GM12878 (cell line): Measurements from ENCODE around the gene SLC22A4. TPM values are rescaled to one million over a fixed set of nuclear protein-coding genes. Genes with fewer than 3 reads are reported as not detected.

Experiments used
- CHD1 ChIP-seq: IDR thresholded peaks from 2 replicates; pipeline ENCODE4 v1.6.1; 2012; ENCODE audit warnings: low read depth, low read length, improper control_type of control experiment
- CREB1 ChIP-seq: IDR thresholded peaks from 2 replicates; pipeline ENCODE4 v1.6.1; 2012; ENCODE audit warnings: low read depth, mild to moderate bottlenecking, inconsistent platforms
- CREM ChIP-seq: IDR thresholded peaks from 2 replicates; pipeline ENCODE4 v1.6.1; 2014; ENCODE audit warnings: antibody characterized with exemption, low read depth
- NRF1 ChIP-seq: conservative IDR thresholded peaks from 2 replicates; pipeline ENCODE4 v1.6.1; 2011; ENCODE audit warnings: mild to moderate bottlenecking, low read depth, low read length, improper control_type of control experiment
- PKNOX1 ChIP-seq: fragments of 450-650 bp; IDR thresholded peaks from 2 replicates; pipeline ENCODE4 v1.6.1; 2016; ENCODE audit warnings: mild to moderate bottlenecking
- TCF3 ChIP-seq: IDR thresholded peaks from 2 replicates; pipeline ENCODE4 v1.6.1; 2012; ENCODE audit warnings: low read depth, mild to moderate bottlenecking, low read length, borderline replicate concordance; ENCODE audit not compliant: insufficient read depth
- ZBTB4 ChIP-seq: fragments of 450-650 bp; formaldehyde crosslinking; IDR thresholded peaks from 2 replicates; pipeline ENCODE4 v1.4.0; 2022; ENCODE audit warnings: mild to moderate bottlenecking, moderate library complexity
- polyA plus RNA-seq, 11 experiments: library from polyadenylated mRNA; depleted of rRNA in 4 of 11; unstranded in 6 of 11; stranded (reverse) in 5 of 11; fragments of >200 nt; fragmentation: Nextera tagmentation in 4 of 11; fragmentation: Illumina TruSeq in 1 of 11; extraction: Ambion mirVana in 4 of 11; extraction: Trizol in 1 of 11; gene quantifications; 1 replicate in 1 of 11; 2 replicates in 10 of 11; pipeline versions ENCODE4 v1.2.1 to v1.2.3, GENCODE V29; 2011 to 2016; ENCODE audit warnings: inconsistent platforms in 2 of 11, missing spikeins in 2 of 11, low read depth in 1 of 11
- total RNA-seq, 4 experiments: library from RNA; depleted of rRNA in 3 of 4; stranded (reverse); fragments of >200 nt in 3 of 4; fragmentation: Illumina TruSeq in 1 of 4; extraction: Trizol in 1 of 4; gene quantifications; 2 replicates each; pipeline versions ENCODE4 v1.2.1 to v1.2.3, GENCODE V29; 2013 to 2021

The SLC22A4 gene
- total and polyA plus RNA-seq, 10 of the 15 experiments (the other 5 are each of a cell fraction or from before 2014, with no cell fraction given): 0.04 to 0.61 (median 0.10) TPM; not detected in 2

DNA sequence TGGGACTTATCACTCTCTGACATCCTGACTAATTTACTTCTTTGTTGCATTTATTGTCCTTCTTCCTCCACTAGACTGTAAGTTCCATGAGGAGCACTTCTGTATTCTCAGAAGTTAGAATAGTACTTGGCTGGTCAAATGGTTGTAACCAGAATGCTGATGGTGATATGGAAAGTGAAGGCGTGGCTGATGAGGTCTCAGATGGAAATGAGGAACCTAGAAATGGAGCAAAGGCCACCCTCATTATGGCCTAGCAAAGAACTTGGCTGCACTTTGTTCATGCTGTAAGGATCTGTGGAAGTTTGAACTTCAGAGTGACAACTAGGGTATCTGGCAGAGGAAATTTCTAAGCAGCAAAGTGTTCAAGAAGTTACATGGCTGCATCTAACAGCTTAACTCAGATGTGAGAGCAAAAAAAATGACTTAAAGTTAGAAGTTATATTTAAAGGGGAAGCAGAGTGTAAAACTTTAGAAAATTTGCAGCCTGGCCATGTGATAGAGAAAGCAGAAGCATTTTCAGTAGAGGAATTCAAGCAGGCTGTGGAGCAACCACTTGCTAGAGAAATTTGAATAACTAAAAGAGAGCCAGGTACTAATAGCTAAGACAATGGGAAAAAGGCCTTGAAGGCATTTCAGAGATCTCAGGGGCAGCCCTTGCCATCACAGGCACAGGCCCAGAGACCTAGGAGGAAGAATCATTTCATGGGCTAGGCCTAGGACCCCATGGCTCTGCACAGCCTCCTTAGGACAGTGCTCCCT lies 60.4 kb downstream of the SLC22A4 start (continued):
- TF ChIP-seq PKNOX1 (no peak), ZBTB4 (CRISPR knock-in tag) (no peak), CREB1 (no peak), CREM (no peak), TCF3 (no peak), NRF1 (no peak), CHD1 (no peak)
